Kasumi-1 (cell line): ENCODE results near the gene CAPN9.
"Not testable (repeated sequence)": the region's sequence is repeated elsewhere in the genome, so short reads cannot be mapped to it uniquely, and the experiment has no call there.

Source experiments
- DNase-seq, 2 experiments: peaks; one replicate each; lab custom pipeline; 2025; lab: John Stamatoyannopoulos, UW

Gene CAPN9, protein sequence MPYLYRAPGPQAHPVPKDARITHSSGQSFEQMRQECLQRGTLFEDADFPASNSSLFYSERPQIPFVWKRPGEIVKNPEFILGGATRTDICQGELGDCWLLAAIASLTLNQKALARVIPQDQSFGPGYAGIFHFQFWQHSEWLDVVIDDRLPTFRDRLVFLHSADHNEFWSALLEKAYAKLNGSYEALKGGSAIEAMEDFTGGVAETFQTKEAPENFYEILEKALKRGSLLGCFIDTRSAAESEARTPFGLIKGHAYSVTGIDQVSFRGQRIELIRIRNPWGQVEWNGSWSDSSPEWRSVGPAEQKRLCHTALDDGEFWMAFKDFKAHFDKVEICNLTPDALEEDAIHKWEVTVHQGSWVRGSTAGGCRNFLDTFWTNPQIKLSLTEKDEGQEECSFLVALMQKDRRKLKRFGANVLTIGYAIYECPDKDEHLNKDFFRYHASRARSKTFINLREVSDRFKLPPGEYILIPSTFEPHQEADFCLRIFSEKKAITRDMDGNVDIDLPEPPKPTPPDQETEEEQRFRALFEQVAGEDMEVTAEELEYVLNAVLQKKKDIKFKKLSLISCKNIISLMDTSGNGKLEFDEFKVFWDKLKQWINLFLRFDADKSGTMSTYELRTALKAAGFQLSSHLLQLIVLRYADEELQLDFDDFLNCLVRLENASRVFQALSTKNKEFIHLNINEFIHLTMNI

DNA sequence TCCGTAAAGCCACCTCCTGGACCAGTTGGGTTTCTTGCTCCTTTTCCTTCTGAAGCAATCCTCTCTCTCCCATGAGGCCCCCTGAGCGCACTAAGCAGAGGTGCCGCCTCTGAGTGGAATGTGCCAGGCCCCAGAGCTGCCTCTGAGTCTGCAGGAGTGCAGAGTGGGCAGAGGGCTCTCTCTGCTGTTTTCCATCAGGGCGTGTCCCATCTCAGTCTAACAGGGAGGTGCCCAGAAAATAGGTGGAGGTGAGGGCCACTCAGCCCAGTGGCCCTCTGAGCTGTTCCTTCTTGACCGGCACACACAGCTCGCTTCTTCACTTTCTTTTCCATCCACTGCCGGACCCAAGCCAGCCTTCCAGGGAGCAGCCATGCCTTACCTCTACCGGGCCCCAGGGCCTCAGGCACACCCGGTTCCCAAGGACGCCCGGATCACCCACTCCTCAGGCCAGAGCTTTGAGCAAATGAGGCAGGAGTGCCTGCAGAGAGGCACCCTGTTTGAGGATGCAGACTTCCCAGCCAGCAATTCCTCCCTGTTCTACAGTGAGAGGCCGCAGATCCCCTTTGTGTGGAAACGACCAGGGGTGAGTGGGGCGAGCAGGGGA is at the start of gene CAPN9:
TSS of gene CAPN9 (plus strand) at position 262 of the 604 bp plus-strand sequence. CDS start at position 371, 109 bp downstream.
- DNase-seq: no peak

DNA sequence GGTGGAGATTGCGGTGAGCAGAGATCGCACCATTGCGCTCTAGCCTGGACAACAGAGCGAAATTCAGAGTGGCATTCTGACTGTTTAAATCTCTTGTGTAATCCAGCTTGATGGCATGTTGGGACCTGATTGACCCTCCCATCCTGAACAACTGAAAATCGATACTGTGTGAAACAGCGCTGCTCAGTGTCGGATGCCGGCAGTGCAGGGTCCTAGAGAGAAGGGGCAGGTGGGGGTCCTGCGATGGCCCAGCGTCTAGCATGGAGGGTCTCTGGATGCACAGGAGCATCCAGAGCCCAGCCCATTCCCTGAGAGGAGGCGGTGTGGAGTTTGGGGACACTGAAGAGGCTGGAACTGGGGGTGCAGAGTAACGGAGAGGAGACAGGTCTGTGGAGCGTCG is 49.1 kb upstream of the CAPN9 start:
- no peak for DNase-seq

DNA sequence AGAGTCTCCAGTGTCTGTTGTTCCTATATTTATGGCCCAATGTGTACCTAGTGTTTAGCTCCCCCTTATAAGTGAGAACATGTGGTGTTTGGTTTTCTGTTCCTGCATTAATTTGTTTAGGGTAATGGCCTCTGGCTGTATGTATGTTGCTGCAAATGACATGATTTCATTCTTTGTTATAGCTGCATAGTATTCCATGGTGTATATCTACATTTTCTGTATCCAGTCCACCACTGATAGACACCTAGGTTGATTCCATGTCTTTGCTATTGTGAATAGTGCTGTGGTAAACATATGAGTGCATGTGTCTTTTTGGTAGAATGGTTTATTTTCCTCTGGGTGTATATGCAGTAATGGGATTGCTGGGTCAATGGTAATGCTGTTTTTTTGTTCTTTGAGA is 48.2 kb upstream of the CAPN9 start:
- DNase-seq: not testable (repeated sequence)

GRCh38 chr1:230699716-230700115 is 47.5 kb upstream of the CAPN9 start:
- no peak for DNase-seq

GRCh38 chr1:230700132-230700531 is 47.1 kb upstream of the CAPN9 start:
- DNase-seq: no peak

- no peak for DNase-seq
Measured at GRCh38 chr1:230701434-230701833, 45.8 kb upstream of the CAPN9 start.

GRCh38 chr1:230701895-230702768 is 45.1 kb upstream of the CAPN9 start:
- DNase-seq: no peak

DNA sequence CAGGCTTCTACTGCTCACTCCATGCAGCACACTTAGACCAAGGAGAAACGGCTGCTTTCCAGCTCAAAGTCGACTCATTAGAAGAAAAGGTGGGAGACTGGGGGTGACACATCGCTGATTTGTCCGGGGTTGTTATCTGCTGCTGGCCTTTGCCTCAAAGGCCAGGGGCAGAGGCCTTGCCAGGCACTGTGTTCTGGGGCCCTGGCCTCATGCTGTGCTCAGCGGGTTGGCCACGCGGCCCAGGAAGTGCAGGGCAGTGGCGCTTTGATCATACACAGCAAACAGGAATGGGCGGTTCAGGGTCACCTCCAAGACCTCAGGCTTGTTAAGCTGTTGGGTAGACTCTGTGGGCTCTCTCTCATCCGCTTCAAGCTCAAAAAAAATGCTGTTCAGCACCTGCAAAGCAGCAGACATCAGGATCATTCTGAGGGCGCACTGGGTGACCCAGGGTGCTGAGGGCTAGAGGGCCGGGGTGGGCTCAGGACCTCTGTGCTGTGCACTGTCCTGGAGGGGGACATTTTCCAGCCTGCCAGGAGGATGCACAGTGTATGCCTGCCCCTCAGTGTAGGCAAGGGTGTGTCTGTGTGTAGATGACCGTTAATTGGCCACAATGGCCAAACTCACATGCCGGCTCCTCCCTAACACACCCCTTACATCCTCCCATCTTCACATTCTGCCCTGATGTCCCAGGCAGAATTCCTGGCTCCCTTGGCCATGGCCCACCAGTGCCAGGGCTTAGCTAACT is 44.1 kb upstream of the CAPN9 start:
- no peak for DNase-seq

DNA sequence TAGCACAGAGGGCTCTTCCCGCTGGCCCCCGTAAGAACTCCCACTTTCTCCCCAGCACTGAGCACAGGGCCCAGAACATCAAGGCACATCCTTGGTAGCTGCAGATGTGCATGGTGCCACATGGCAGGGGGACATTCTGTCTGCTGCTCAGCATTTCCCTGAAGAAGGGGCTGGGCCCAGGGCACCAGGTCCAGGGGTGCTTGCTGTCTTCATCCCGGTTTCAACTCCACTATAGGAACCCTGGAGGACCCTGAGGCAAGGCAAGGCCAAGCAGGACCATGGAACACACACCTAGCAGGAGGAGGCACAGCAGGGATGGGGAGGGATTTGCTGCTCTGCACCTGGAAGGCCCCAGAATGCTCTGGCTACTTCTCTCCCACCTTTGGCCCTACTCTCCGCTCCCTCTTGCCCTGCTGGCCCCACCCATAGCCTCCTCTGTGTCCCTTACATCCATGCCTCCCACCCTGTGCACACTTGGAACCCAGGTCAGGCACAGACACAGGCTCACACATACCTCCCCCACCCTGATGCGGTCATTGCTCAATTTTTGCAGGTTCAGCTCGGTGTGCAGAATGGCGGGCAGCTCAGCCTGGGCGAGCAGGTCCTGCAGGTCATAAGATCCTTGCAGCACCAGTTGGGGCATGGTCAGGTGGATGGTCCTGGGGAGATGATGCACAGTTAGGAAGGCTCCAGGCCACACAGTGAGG is 43.4 kb upstream of the CAPN9 start:
- no peak for DNase-seq

DNA sequence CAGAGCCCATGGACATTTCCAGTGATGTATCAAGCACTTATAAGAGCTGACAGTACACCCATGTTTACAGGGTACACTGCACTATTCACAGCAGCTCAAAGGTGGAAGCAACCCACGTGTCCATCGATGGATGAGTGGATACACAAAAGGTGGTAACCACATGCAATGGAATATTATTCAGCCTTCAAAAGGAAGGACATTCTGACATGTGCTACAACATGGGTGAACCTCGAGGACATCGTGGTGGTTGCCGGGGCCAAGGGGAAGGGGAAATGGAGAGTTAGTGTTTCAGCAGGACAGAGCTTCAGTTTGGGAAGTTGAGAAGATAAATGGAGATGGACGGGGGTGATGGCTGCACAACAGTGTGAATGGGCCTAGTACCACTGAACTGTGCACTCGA is 42.4 kb upstream of the CAPN9 start:
- no peak for DNase-seq

DNA sequence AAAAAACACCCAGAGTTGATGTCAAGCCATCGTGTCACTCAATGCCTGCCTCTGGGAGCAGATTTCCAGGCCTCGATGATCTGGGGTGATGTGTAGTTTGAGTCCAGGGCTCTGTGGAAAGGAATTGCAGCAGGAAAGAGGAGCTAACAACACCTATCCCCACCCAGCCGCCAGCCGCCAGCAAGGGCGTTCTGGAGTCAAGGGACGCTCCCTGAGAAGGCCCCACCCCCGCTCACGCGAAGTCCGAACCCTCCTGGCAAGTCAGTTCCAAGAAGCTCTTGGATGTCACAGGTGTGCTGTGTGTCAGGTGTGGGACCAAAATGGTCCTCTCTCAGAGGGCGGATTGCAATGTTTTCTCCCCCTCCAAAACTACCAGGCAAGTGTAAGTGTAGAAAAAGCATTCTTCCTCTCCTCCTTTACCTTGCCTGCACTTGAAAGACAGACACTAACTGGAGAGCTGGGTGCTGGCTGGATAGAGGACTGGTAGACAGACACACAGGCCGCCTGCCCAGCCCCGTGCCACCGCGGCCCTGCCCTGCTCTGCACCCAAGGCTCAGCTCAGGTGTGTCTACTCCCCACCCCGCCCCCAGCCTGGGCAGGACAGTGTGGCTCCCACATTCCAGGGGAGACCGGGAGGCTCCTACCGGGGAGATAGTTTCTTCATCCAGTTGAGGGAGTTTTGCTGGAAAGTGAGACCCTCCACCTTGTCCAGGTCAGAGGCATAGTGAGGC is 41.7 kb upstream of the CAPN9 start:
- no peak for DNase-seq

GRCh38 chr1:230706020-230706699 is 41.0 kb upstream of the CAPN9 start:
- DNase-seq: no peak

- no peak for DNase-seq
Measured at GRCh38 chr1:230706887-230707731, 40.1 kb upstream of the CAPN9 start.

DNA sequence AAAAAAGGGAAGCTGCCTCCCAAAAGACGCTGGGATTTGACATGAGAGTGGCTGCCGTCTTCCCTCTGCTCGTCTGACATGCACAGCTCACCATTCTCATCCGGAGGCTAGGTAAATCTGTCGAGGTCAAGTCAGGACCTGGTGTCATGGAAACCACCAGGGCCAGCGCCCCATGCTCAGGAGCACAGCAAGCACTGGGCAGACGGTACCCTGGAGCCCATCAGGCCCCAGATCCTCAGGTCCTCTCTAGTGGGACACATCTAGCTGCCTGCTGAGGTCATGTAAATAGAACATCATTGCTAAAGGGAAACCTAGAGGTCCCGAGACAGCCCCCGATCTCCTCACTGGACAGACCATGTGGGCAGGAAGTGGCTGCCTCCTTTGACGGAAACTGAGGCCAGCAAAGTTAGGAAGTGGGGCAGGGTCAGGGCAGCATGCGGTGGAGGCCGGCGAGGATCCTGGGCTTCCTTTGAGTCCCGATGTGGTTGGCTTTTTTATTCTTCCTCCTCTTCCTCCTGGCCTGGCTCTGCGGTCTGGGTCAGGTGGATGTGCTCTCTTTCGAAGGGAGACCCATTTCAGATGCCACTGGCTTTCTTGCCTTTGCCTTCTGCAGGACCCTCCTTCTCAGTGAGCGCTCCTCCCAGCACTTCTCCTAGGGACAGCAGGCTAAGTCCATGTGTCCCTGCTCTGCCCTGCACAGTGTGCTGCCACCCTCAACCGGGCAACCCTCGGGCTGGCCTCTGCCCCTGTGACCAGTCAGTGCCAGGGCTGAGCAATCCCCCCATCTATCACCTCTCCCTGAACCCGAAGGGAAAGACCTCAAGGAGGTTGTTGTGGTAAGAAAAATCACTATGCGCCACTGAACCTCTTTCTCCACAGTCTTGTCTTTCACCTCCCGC is 39.2 kb upstream of the CAPN9 start:
- DNase-seq: no peak

- no peak for DNase-seq
Measured at GRCh38 chr1:230708631-230709580, 38.3 kb upstream of the CAPN9 start.
